ENCODE data around the gene ATP6V1G2. TPM values are rescaled to one million over a fixed set of nuclear protein-coding genes. Genes with fewer than 3 reads are reported as not detected.
A peak's percentile ranks its signal among the peaks of the same experiment; 100 is the strongest.

The ATP6V1G2 gene
- total and polyA plus RNA-seq, 2 of the 8 experiments (the other 6 are each of a cell fraction or from before 2014, with no cell fraction given), result 3.0 to 5.7 TPM

GRCh38 chr6:31538805-31539400 is 7.5 kb downstream of the ATP6V1G2 start:
- CTCF ChIA-PET (ENCODE audit: partially characterized antibody), result interaction anchor here (0.9 to 24.7 kb wide), 5 partner anchors 9 to 125 kb away, joined by 3 to 613 read pairs (median 4); partner anchors contain the start of gene NCR3
- no peak overlapping the region for H2BK20ac ChIP-seq (ENCODE audit: low read length)
- peaks cover 8% of the 10 kb centered on the region; the same call in 1 of the 2 replicates for H3K79me1 ChIP-seq (ENCODE audit: low read depth, low read length)
- peaks cover 34 to 75% of the 10 kb centered on the region in 2 experiments for H3K79me2 ChIP-seq (ENCODE audit: control insufficient read depth in 1 of 2, insufficient read depth in 2 of 2, low read length in 2 of 2)
- DNase-seq (ENCODE audit: low read depth in 1 of 2, low spot score in 2 of 2) (no peak), FAIRE-seq (no peak)
- no peak overlapping the region for H3K27ac ChIP-seq (ENCODE audit: low read depth, low read length)
- H2BK120ac ChIP-seq (replicated peaks; ENCODE audit: low read depth, low read length), result no peak overlapping the region
- H2BK12ac ChIP-seq (ENCODE audit: low read depth, low read length), result no peak overlapping the region
- peaks cover 50 to 67% (median 62%) of the 10 kb centered on the region in 4 experiments for H3K36me3 ChIP-seq (ENCODE audit: control insufficient read depth in 2 of 4, insufficient read depth in 4 of 4, low read length in 3 of 4)
- no peak overlapping the region for H3K56ac ChIP-seq (replicated peaks; ENCODE audit: insufficient read length, low read depth, low read length)
- no peak overlapping the region for H3K4ac ChIP-seq (replicated peaks; ENCODE audit: insufficient read length, low read depth, low read length)
- no peak overlapping the region for H3K23ac ChIP-seq (ENCODE audit: insufficient read length)
- H3K9ac ChIP-seq (replicated peaks in 1 of 4; ENCODE audit: extremely low read depth in 1 of 4, low read depth in 3 of 4, low read length in 3 of 4), result no peak overlapping the region; a peak in 1 of 7 replicates
- H3K18ac ChIP-seq (ENCODE audit: extremely low read depth, low read length), result no peak overlapping the region
- H2AFZ ChIP-seq (ENCODE audit: low read length), result no peak overlapping the region
- H3K27me3 ChIP-seq (replicated peaks in 1 of 4; ENCODE audit: control insufficient read depth in 3 of 4, extremely low read depth in 1 of 4, insufficient read depth in 3 of 4, low read length in 3 of 4), result no peaks in the 10 kb centered on the region
- no peak overlapping the region for H2BK15ac ChIP-seq (ENCODE audit: low read length)
- H4K20me1 ChIP-seq (replicated peaks in 1 of 2; ENCODE audit: control insufficient read depth in 1 of 2, insufficient read depth in 2 of 2, low read length in 2 of 2), result peaks cover 37 to 39% of the 10 kb centered on the region in 2 experiments
- WGBS, 2 experiments (ENCODE audit: extremely low coverage in 1 of 2, insufficient coverage in 1 of 2, insufficient read length in 1 of 2, insufficient replicate concordance in 2 of 2, low coverage in 1 of 2, low lambda C conversion rate in 2 of 2, missing lambda C conversion rate in 1 of 2), result 90% methylated on average over 6 of the region's 6 CpGs; no CpG with 5 or more reads in 1 of the 2 experiments
- peak overlapping the region in 2 of 4 experiments; percentile 75 to 95; a peak in 2 of 8 replicates for H3K4me3 ChIP-seq (ENCODE audit: extremely low read depth in 1 of 4, insufficient read depth in 2 of 4, low read depth in 3 of 4, low read length in 4 of 4)
- H2AK5ac ChIP-seq (ENCODE audit: low read depth, low read length), result no peak overlapping the region
- H4K8ac ChIP-seq (ENCODE audit: extremely low read depth, insufficient read depth, low read length), result no peak overlapping the region
- no peak overlapping the region for H2BK5ac ChIP-seq (ENCODE audit: low read depth, low read length)
- H3K9me3 ChIP-seq (ENCODE audit: insufficient read depth in 2 of 2, low read depth in 1 of 2, low read length in 1 of 2), result no peaks in the 10 kb centered on the region
- no peak overlapping the region for H4K91ac ChIP-seq (replicated peaks; ENCODE audit: insufficient read length, low read length)
- H4K5ac ChIP-seq (ENCODE audit: insufficient read length, low read depth, low read length), result no peak overlapping the region
- POLR2A ChIA-PET (ENCODE audit: partially characterized antibody), result interaction anchor here (1.0 to 18.4 kb wide), 18 partner anchors 4 to 164 kb away, joined by 3 to 428 read pairs (median 4); partner anchors contain the start of genes ABHD16A, ATP6V1G2, C6orf47 and CSNK2B
- peak overlapping the region; percentile 71 to 86; a peak in 3 of 4 replicates for H3K4me2 ChIP-seq (ENCODE audit: insufficient read depth in 1 of 2, low read depth in 2 of 2, low read length in 2 of 2)
- no peak overlapping the region for H3K14ac ChIP-seq (ENCODE audit: insufficient read length)
- H3K23me2 ChIP-seq (ENCODE audit: low read depth, low read length), result peaks cover 5% of the 10 kb centered on the region
- no peak for TF ChIP-seq ASH2L (IDR thresholded peaks at IDR 0.05; ENCODE audit: low read length)
- TF ChIP-seq PHF8 (conservative IDR thresholded peaks at IDR 0.05; ENCODE audit: low read depth, low read length), result no peak
- peak in 1 of 2 experiments; percentile 21; a peak in 1 of 3 replicates for TF ChIP-seq POLR2A (IDR thresholded peaks at IDR 0.05; ENCODE audit: control extremely low read depth in 1 of 2, low read depth in 2 of 2, low read length in 2 of 2)
- TF ChIP-seq TAF1 (IDR thresholded peaks at IDR 0.05; ENCODE audit: low read depth, low read length), result no peak
- peaks cover 2 to 13% (median 7%) of the 10 kb centered on the region in 4 experiments; a peak in 5 of 7 replicates for H3K4me1 ChIP-seq (replicated peaks in 1 of 4; ENCODE audit: control insufficient read depth in 3 of 4, insufficient read depth in 4 of 4, low read length in 3 of 4)

Data from H1 (cell line).